Measurements from ENCODE around the gene GRIN2A.

DNA sequence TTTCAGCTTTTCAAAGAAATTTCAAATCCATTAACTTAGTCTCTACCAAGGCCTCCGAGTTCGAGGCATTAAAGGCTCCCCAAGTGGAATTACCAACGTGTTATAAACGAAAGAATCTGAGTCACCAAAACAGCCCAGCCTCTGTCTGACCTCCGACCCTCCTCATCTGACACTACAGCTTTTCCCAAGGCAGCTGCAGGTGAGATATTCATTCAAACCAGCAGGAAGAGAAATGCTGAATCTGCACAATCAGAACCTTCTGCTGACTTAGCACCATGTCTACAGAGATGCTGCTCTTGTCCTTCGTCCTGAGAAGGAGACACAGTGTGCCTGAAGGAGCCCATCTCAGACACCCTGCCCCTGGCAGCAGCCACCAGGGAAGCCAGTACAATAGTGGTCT, 30.5 kb downstream of the GRIN2A start:
- TF ChIP-seq, protein P1, sequence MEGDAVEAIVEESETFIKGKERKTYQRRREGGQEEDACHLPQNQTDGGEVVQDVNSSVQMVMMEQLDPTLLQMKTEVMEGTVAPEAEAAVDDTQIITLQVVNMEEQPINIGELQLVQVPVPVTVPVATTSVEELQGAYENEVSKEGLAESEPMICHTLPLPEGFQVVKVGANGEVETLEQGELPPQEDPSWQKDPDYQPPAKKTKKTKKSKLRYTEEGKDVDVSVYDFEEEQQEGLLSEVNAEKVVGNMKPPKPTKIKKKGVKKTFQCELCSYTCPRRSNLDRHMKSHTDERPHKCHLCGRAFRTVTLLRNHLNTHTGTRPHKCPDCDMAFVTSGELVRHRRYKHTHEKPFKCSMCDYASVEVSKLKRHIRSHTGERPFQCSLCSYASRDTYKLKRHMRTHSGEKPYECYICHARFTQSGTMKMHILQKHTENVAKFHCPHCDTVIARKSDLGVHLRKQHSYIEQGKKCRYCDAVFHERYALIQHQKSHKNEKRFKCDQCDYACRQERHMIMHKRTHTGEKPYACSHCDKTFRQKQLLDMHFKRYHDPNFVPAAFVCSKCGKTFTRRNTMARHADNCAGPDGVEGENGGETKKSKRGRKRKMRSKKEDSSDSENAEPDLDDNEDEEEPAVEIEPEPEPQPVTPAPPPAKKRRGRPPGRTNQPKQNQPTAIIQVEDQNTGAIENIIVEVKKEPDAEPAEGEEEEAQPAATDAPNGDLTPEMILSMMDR (optimal IDR thresholded peaks at IDR 0.05 in 1 of 3, IDR thresholded peaks at IDR 0.05 in 1 of 3, conservative IDR thresholded peaks at IDR 0.05 in 1 of 3; ENCODE audit: extremely low read depth in 1 of 3, insufficient read depth in 2 of 3, low read length in 3 of 3) = no peak
- TF ChIP-seq EZH2 (IDR thresholded peaks at IDR 0.05; ENCODE audit: low read length) = no peak

Data from keratinocyte (primary cell).